DOHH2 (cell line): ENCODE results near the gene ITPKC.

Experiments
- H3F3A ChIP-seq: fragments of 200-600 bp; sonication (generic), shearing (Covaris generic); 2 replicates; pipeline ENCODE4 v1.6.0; 2016; ENCODE audit warnings: antibody characterized with exemption, mild to moderate bottlenecking; ENCODE audit not compliant: control insufficient read depth, insufficient read depth
- H3K27ac ChIP-seq: fragments of 200-600 bp; sonication (generic); 2 replicates; pipeline ENCODE4 v1.5.1; 2014; ENCODE audit warnings: low read depth, mild to moderate bottlenecking, low read length, moderate library complexity
- H3K27me3 ChIP-seq: fragments of 200-600 bp; sonication (generic); 2 replicates; pipeline ENCODE4 v1.6.1; 2014; ENCODE audit warnings: mild to moderate bottlenecking, low read length, mixed read lengths; ENCODE audit not compliant: control insufficient read depth
- H3K36me3 ChIP-seq: fragments of 200-600 bp; sonication (generic); 2 replicates; pipeline ENCODE4 v1.6.1; 2014; ENCODE audit warnings: mild to moderate bottlenecking, low read length, moderate library complexity, mixed read lengths; ENCODE audit not compliant: control insufficient read depth
- H3K4me1 ChIP-seq: fragments of 200-600 bp; sonication (generic); 2 replicates; pipeline ENCODE4 v1.6.1; 2014; ENCODE audit warnings: mild to moderate bottlenecking, low read length, mixed read lengths; ENCODE audit not compliant: control insufficient read depth
- H3K4me2 ChIP-seq: fragments of 200-600 bp; sonication (generic); 2 replicates; pipeline ENCODE4 v1.6.0; 2014; ENCODE audit warnings: mild to moderate bottlenecking, low read length, moderate library complexity
- H3K4me3 ChIP-seq: fragments of 200-600 bp; sonication (generic); 2 replicates; pipeline ENCODE4 v1.5.1; 2014; ENCODE audit warnings: mild to moderate bottlenecking, low read length, mixed read lengths
- H3K79me2 ChIP-seq: fragments of 200-600 bp; sonication (generic); 2 replicates; pipeline ENCODE4 v1.6.1; 2014; ENCODE audit warnings: mild to moderate bottlenecking, low read length, mixed read lengths; ENCODE audit not compliant: control insufficient read depth
- H3K9me2 ChIP-seq: fragments of 200-600 bp; sonication (generic); replicated peaks from 2 replicates; pipeline ENCODE4 v1.6.1; 2014; ENCODE audit warnings: mild to moderate bottlenecking, low read length, mixed read lengths; ENCODE audit not compliant: control insufficient read depth
- H3K9me3 ChIP-seq: fragments of 200-600 bp; sonication (generic); 2 replicates; pipeline ENCODE4 v1.6.1; 2014; ENCODE audit warnings: antibody characterized with exemption, low read length, mixed read lengths; ENCODE audit not compliant: control insufficient read depth, insufficient read depth
- H4K20me1 ChIP-seq: fragments of 200-600 bp; sonication (generic); 2 replicates; pipeline ENCODE4 v1.6.0; 2014; ENCODE audit warnings: low read depth, mild to moderate bottlenecking, antibody characterized with exemption, low read length, moderate library complexity; ENCODE audit not compliant: control insufficient read depth, insufficient read depth
- EZH2phosphoT487 ChIP-seq: fragments of 200-600 bp; sonication (generic); IDR thresholded peaks from 2 replicates; pipeline ENCODE4 v1.6.1; 2017; ENCODE audit warnings: borderline replicate concordance, mild to moderate bottlenecking, antibody characterized with exemption, low read length, moderate library complexity, mixed read lengths
- TF ChIP-seq, protein P1 (sequence below): fragments of 200-600 bp; sonication (generic); IDR thresholded peaks from one replicate; pipeline ENCODE4 v1.5.1; 2014; ENCODE audit warnings: antibody characterized with exemption, mild to moderate bottlenecking, low read depth, low read length; ENCODE audit not compliant: poor library complexity, severe bottlenecking

Gene ITPKC

DNA sequence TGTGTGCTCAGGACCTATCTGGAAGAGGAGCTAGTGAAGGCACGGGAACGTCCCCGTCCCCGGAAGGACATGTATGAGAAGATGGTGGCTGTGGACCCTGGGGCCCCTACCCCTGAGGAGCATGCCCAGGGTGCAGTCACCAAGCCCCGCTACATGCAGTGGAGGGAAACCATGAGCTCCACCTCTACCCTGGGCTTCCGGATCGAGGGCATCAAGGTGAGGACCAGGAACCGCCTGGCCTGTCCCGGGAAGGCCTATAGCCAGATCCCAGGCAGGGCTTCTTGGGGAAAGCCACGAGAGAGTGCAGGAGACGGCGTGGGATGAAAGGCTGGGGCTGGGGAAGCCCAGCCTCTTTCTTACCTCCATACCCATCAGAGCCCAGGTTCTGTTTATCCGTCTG lies 16.2 kb downstream of the ITPKC start:
- peaks cover 6% of the 10 kb centered on the region; the same call in 1 of the 2 replicates for H3K36me3 ChIP-seq
- H3K4me2 ChIP-seq, result no peak overlapping the region
- no peaks in the 10 kb centered on the region for H3K9me3 ChIP-seq
- TF ChIP-seq EZH2phosphoT487, result no peak
- TF ChIP-seq, protein P1, sequence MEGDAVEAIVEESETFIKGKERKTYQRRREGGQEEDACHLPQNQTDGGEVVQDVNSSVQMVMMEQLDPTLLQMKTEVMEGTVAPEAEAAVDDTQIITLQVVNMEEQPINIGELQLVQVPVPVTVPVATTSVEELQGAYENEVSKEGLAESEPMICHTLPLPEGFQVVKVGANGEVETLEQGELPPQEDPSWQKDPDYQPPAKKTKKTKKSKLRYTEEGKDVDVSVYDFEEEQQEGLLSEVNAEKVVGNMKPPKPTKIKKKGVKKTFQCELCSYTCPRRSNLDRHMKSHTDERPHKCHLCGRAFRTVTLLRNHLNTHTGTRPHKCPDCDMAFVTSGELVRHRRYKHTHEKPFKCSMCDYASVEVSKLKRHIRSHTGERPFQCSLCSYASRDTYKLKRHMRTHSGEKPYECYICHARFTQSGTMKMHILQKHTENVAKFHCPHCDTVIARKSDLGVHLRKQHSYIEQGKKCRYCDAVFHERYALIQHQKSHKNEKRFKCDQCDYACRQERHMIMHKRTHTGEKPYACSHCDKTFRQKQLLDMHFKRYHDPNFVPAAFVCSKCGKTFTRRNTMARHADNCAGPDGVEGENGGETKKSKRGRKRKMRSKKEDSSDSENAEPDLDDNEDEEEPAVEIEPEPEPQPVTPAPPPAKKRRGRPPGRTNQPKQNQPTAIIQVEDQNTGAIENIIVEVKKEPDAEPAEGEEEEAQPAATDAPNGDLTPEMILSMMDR, result no peak
- no peaks in the 10 kb centered on the region for H3K9me2 ChIP-seq
- no peaks in the 10 kb centered on the region for H3K27me3 ChIP-seq
- no peaks in the 10 kb centered on the region for H4K20me1 ChIP-seq
- H3K4me1 ChIP-seq, result no peaks in the 10 kb centered on the region
- no peaks in the 10 kb centered on the region for H3K79me2 ChIP-seq
- no peak overlapping the region for H3K4me3 ChIP-seq
- H3F3A ChIP-seq, result no peaks in the 10 kb centered on the region
- no peak overlapping the region for H3K27ac ChIP-seq

DNA sequence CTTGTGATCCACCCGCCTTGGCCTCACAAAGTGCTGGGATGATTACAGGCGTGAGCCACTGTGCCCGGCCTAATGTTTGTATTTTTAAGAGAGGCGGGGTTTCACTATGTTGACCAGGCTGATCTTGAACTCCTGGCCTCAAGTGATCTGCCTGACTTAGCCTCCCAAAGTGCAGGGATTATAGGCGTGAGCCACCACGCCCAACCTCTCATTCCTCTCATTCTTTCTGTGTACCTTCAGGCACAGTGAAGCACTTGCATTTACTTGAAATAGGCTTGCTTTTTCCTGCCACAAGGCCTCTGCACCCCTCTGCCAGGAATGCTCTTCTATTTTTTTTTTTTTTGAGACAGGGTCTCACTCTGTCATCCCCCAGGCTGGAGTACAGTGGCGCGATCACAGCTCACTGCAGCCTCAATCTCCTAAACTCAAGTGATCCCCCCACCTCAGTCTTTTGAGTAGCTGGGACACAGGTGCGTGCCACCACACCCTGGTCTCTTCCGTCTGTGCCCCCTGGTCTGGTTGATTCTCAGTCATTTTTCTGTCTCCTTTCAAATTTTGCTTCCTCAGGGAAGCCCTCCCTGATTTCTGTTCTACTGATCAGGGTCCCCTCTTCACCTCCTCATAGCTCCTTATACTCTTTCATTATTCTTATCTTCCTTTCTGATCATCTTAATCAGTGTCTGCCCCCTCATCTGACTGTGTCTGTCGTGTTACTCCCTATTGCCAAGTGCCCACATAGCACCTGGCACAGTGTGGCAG lies 18.3 kb downstream of the ITPKC start:
- peaks cover 6% of the 10 kb centered on the region; the same call in 1 of the 2 replicates for H3K36me3 ChIP-seq
- H4K20me1 ChIP-seq, result no peaks in the 10 kb centered on the region
- no peak overlapping the region for H3K4me3 ChIP-seq
- H3K4me1 ChIP-seq, result no peaks in the 10 kb centered on the region
- no peak for TF ChIP-seq EZH2phosphoT487
- TF ChIP-seq, protein P1, result no peak
- H3K4me2 ChIP-seq, result no peak overlapping the region
- no peak overlapping the region for H3K27ac ChIP-seq
- H3F3A ChIP-seq, result no peaks in the 10 kb centered on the region
- no peaks in the 10 kb centered on the region for H3K27me3 ChIP-seq
- no peaks in the 10 kb centered on the region for H3K9me3 ChIP-seq
- H3K9me2 ChIP-seq, result no peaks in the 10 kb centered on the region
- H3K79me2 ChIP-seq, result no peaks in the 10 kb centered on the region

DNA sequence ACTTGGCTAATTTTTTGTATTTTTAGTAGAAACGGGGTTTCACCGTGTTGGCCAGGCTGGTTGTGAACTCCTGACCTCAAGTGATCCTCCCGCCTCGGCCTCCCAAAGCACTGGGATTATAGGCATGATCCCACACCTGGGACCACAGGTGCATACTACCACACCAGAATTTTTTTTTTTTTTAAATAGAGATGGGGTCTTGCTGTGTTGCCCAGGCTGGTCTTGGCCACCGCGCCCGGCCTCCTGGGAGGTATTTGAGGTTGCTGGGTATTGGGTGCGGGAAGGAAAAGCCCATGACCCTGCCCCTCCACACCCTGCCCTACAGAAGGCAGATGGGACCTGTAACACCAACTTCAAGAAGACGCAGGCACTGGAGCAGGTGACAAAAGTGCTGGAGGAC lies 19.7 kb downstream of the ITPKC start:
- Histone ChIP-seq H4K20me1 (no peaks in the 10 kb centered on the region), H3K4me3 (no peak overlapping the region), H3K9me3 (no peaks in the 10 kb centered on the region), H3K4me2 (no peak overlapping the region), H3K4me1 (no peaks in the 10 kb centered on the region), H3K79me2 (no peaks in the 10 kb centered on the region), H3F3A (no peaks in the 10 kb centered on the region), H3K9me2 (no peaks in the 10 kb centered on the region), H3K36me3 (0 out of 2 replicates have a peak, but pooled peaks cover 3% of the 10 kb centered on the region), H3K27me3 (no peaks in the 10 kb centered on the region), H3K27ac (no peak overlapping the region)
- no peak for TF ChIP-seq EZH2phosphoT487
- TF ChIP-seq, protein P1, result no peak
